GM18867 (cell line): ENCODE measurements around the gene EIF4H.
"Not testable (repeated sequence)": the region's sequence is repeated elsewhere in the genome, so short reads cannot be mapped to it uniquely, and the experiment has no call there.

Source experiments
- ATAC-seq: cut with Tn5 transposase; IDR thresholded peaks from one replicate; pipeline ENCODE4 v1.9.1; 2021; ENCODE audit warnings: mild to moderate bottlenecking, moderate library complexity; ENCODE audit not compliant: unreplicated experiment

The EIF4H gene

GRCh38 chr7:74197449-74198124, 23.4 kb downstream of the EIF4H start:
- no peak for ATAC-seq

- no peak for ATAC-seq
Observed at GRCh38 chr7:74199551-74200355, 25.6 kb downstream of the EIF4H start.

DNA sequence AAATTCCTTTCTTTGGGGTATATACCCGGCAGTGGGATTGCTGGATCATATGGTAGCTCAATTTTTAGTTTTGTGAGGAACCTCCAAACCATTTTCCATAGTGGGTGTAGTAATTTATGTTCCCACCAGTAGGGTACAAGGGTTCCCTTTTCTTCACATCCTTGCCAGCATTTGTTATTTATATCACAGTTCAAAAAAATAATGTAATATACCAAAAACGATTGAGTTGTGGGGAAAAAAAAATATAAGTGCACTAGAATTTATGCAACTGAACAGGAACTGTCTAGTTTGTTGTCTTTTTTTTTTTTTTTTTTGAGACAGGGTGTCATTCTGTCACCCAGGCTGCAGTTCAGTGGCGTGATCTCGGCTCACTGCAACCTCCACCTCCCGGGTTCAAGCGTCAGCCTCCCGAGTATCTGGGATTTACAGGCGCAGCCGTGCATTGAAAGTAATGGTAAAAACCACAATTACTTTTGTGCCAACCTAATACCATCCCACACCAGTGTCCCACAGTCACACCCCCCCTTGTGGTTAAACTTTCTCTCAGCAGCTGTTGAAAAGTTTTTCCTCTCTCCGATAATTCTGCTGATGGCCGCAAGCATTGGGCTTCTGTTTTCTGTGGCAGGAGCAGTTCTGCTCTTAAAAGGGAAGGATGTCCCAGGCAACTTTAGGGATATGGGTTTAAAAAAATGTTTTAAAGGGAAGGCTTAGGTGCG, 28.8 kb downstream of the EIF4H start:
- ATAC-seq: no peak

DNA sequence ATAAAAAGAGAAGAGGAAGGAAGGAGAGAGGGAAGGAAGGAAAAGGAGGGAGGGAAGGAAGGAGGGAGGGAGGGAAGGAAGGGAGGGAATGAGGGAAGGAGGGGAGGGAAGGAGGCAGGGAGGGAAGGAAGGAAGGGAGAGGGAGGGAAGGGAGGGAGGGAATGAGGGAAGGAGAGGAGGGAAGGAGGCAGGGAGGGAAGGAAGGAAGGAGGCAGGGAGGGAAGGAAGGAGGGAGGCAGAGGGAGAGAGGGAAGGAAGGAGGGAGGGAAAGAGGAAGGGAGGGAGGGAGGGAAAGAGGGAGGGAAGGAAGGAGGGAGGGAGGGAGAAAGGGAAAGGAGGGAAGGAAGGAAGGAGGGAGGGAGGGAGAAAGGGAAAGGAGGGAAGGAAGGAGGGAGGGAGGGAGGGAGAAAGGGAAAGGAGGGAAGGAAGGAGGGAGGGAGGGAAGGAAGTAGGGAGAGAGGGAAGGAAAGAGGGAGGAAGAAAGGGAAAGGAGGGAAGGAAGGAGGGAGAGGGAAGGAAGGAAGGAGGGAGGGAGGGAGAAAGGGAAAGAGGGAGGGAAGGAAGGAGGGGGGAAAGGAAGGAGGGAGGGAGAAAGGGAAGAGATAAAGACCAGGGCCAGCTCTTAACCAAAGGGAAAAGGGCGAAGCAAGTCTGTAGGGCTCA, 29.9 kb downstream of the EIF4H start:
- no peak for ATAC-seq

GRCh38 chr7:74206052-74206451, 31.9 kb downstream of the EIF4H start:
- not testable (repeated sequence) for ATAC-seq

DNA sequence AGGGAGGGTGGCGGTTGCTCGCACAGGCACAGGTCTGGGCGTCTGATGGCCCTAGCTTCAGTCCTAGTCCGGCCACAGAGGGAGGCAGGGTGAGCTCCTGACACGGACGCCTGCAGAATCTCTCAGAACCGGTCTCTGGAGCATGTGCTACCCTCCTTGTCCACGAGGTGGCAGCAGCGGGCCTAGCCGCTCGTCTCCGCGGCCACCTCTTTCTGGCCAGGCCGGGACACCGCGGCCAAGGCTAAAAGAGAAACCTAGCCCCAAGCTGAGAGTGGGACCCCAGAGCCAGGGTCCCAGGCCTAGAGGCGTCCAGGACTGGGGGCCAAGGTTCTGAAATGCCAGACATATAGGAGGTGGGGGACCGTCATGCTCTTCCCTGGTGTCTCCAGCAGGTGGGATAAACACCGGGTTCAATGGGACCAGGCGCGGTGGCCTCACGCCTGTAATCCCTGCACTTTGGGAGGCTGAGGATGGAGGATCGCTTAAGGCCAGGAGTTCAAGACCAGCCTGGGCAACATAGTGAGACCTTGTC, 32.5 kb downstream of the EIF4H start:
- ATAC-seq: peak; percentile 44

DNA sequence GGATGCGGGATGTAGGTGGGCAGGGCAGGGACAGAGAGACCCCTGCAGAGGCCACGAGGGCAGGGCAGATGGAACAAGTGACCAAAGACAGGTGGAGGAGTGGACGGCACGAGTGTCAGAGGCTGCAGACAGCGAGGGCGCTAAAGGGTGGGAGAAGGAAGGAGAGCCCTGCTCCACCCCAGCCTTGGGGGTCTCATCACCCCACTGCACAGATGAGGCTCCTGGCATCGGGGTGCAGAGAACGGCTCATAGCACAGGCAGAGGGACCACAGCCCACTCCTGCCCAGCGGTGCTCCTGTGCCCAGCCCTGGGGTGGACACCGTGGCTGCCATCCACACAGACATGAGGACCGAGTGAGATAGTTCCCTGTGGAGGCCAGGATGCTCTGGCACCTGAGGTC, 33.4 kb downstream of the EIF4H start:
- no peak for ATAC-seq

- not testable (repeated sequence) for ATAC-seq
Observed at GRCh38 chr7:74208241-74208640, 34.1 kb downstream of the EIF4H start.

DNA sequence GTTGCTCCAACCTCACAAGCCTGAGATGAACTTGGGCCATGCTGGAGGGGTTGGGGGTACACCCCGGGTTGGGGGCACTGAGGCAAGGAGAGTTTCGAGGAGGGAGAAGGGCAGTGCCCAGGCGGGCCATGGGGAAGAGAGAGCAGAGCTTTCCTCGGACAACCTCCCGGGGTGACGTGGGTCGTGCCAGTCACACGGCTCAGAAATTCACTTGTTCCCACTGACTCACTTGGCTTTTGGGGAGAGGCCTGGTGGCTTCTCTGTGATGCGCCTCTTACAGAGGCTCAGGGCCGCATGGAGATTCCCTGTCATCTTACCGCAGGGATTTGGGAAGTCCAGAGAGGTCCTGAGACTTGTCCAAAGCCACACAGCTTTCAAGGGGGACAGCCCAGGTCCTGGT, 38.5 kb downstream of the EIF4H start:
- ATAC-seq: no peak

GRCh38 chr7:74214816-74215630, 40.9 kb downstream of the EIF4H start:
- ATAC-seq: no peak

- ATAC-seq: no peak
Observed at GRCh38 chr7:74215921-74216320, 41.8 kb downstream of the EIF4H start.

DNA sequence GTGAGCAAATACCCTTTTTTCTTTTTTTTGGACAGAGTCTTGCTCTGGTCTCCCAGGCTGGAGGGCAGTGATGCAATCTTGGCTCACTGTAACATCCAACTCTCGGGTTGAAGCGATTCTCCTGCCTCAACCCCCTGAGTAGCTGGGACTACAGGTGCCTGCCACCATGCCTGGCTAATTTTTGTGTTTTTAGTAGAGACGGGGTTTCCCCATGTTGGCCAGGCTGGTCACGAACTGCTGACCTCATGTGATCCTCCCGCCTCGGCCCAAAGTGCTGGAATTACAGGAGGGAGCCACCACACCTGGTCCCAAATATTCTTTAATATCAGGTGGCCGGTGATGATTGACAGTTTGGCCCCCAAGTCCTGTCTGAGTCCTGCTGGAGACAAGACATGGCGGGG, 42.2 kb downstream of the EIF4H start:
- no peak for ATAC-seq

DNA sequence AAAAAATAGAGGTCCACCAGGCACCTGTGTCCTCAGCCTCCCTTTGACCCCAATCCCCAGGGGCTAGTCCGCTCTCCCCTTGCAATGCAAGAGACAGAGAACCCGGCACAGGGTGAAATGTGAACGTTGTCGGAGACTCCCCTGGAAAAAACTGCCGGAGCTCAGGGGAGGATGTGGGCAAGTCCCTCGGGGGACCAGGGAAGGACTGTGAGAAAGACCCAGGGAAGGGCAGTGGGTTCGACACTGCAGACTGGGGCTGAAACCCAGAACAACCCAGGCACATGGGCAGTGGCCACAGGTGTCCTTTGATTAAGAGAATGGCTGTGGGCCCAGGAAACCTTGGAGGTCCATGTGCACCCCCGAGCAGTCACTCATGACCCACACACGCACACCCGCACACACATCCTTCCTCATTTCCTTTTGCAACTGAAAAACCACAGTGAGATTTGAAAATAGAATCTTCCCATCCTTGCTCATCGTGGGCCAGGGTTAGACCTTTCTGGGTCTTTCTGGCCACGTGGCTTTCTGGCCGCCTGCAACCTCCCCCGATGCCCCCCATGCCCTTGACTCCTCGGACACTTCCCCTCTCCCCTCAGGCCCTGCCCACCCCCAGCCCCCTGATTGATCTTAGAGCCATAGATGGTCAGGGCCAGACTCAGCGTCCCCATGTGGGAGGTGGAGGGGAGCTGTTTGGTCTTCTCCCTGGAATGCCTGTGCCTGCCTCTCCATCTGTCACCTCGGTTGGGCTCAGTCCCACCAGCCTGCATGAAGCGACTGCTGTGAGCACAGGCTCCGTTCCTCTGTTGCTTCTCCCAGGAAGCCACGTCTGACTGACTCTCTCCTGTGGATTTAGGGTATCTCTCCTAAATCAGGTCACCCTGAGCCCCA, 43.5 kb downstream of the EIF4H start:
- peak; percentile 45 for ATAC-seq

- no peak for ATAC-seq
Observed at GRCh38 chr7:74218343-74218698, 44.2 kb downstream of the EIF4H start.

DNA sequence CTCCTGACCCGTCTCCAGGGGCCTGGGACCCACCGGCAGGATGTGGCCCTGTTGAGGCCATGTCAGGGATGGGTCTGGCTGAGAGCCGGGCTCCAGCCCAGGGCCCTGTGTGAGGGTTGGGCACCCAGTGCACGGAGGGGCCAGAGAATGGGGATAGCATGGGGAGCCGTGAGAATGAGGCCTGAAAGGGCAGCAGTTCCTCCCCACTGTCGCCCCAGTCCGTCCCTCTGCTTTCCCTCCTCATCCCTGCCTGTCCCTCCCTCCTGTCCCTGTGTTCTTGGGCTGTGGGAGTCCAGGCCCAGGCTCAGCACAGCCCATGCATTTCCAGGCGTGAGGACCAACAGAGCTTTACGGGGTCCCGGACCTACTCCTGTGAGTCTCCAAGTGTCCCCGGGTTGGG, 45.3 kb downstream of the EIF4H start:
- ATAC-seq: no peak

DNA sequence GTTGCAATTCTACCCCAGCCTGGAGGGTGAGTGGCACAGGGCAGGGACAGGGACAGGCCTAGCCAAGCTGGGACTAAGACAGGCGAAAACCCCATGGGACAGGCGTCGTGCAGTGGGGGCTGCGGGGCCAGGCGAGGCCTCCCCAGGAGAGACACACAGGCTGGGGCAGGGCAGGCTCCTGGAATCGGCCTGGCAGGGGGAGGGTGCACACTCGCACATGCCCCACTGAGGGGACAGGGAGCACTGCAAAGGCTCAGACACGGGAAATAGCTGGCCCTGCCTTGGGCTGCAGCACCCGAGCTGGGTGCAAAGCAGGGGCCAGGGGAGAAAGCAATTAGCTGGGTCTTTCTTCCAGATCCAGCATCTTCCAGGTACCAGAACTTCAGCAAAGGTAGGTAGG, 46.1 kb downstream of the EIF4H start:
- ATAC-seq: no peak

DNA sequence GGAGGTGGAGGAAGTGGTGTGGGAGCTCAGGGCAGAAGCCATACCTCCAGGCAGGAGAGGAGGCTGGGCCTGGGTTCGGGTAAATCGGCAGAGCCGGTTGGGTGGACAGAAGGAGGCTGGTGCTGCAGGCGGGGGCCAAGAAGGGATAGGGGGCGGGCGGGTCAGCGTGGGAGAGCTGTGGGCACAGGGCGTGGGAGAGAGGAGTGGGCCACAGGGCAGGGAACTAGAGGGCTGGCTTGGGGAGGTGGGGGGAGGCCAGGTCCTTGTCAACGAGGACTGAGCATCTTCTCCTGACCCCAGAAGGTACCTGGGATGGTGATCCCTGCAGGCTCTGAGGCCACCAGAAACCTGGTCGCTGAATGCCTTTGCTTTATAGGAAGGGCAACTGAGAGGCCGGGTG, 47.6 kb downstream of the EIF4H start:
- no peak for ATAC-seq

- ATAC-seq: no peak
Observed at GRCh38 chr7:74222851-74223710, 48.9 kb downstream of the EIF4H start.
